A549 (cell line): ENCODE results near the gene PRKCQ.

Experiments used
- CEBPB ChIP-seq, 2 experiments: fragments of >200 bp in 1 of 2; sonication (Bioruptor Twin) in 1 of 2; formaldehyde crosslinking in 1 of 2; IDR thresholded peaks; 2 replicates each; pipeline ENCODE4 v1.6.1; 2012 to 2016
- CHD2 ChIP-seq: fragments of 150-350 bp; IDR thresholded peaks from 2 replicates; pipeline ENCODE4 v1.6.1; 2014; ENCODE audit warnings: low read length; ENCODE audit not compliant: partially characterized antibody
- CTCF ChIP-seq: fragments of >200 bp; sonication (Bioruptor Twin); formaldehyde crosslinking; IDR thresholded peaks from 3 replicates; pipeline ENCODE4 v1.5.1; 2016
- E2F6 ChIP-seq: IDR thresholded peaks from 2 replicates; pipeline ENCODE4 v1.6.1; 2012; ENCODE audit warnings: low read depth, borderline replicate concordance
- KDM5A ChIP-seq: fragments of 200-600 bp; sonication (generic); IDR thresholded peaks from 2 replicates; pipeline ENCODE4 v1.6.1; 2016; ENCODE audit warnings: antibody characterized with exemption, mild to moderate bottlenecking
- MAZ ChIP-seq: fragments of 150-350 bp; IDR thresholded peaks from 2 replicates; pipeline ENCODE4 v1.6.1; 2014; ENCODE audit warnings: antibody characterized with exemption, low read depth, low read length, borderline replicate concordance
- POLR2A ChIP-seq: IDR thresholded peaks from 2 replicates; pipeline ENCODE4 v1.6.1; 2012; ENCODE audit warnings: mild to moderate bottlenecking, low read length
- RFX5 ChIP-seq: fragments of 450-650 bp; IDR thresholded peaks from 2 replicates; pipeline ENCODE4 v1.7.1; 2014; ENCODE audit warnings: antibody characterized with exemption, mild to moderate bottlenecking, moderate library complexity

- TF ChIP-seq E2F6 (no peak), CEBPB (IDR thresholded peaks at IDR 0.05) (no peak), POLR2A (no peak), CTCF (no peak), RFX5 (no peak), CHD2 (no peak), KDM5A (no peak), MAZ (no peak)
Measured at GRCh38 chr10:6518791-6519429, 61.2 kb downstream of the PRKCQ start.
